ENCODE data around the gene TNFRSF25. TPM values are rescaled to one million over a fixed set of nuclear protein-coding genes. Genes with fewer than 3 reads are reported as not detected.

TNFRSF25 gene
- total and polyA plus RNA-seq, 2 experiments from 2014 or later, result 13.6 to 25.3 TPM

GRCh38 chr1:6491480-6491962 is 25.5 kb upstream of the TNFRSF25 start, which contains the start of gene PLEKHG5:
Gene PLEKHG5, minus strand, starts transcription at chr1:6491667. Its CDS starts 14,096 bp downstream, at chr1:6477571.
- H3K27ac Mint-ChIP-seq, result peak within 1 kb of the TSS; percentile 80

GRCh38 chr1:6491081-6491449 is 25.1 kb upstream of the TNFRSF25 start:
- Mint-ChIP-seq H3K4me1 (peaks cover 36% of the 10 kb centered on the region), H3K9me3 (no peaks in the 10 kb centered on the region), H3K36me3 (ENCODE audit: low read depth) (no peaks in the 10 kb centered on the region), H3K27me3 (ENCODE audit: insufficient read depth, low read depth, poor library complexity) (peaks cover 25% of the 10 kb centered on the region), H3K27ac (peak overlapping the region; percentile 80), H3K4me3 (peak overlapping the region; percentile 74)
- H3K27me3 ChIP-seq (ENCODE audit: insufficient read depth), result peaks cover 5% of the 10 kb centered on the region
- no peak for ATAC-seq
- no peak for DNase-seq (ENCODE audit: low spot score)
- H3K27ac ChIP-seq (ENCODE audit: low read depth), result peak overlapping the region; percentile 79
- no peaks in the 10 kb centered on the region for H3K79me2 ChIP-seq (replicated peaks; ENCODE audit: insufficient read depth)
- H3K4me1 ChIP-seq (ENCODE audit: insufficient read depth), result peaks cover 27% of the 10 kb centered on the region
- no peak for TF ChIP-seq JUNB (IDR thresholded peaks at IDR 0.05; ENCODE audit: unreplicated experiment)
- peak overlapping the region; percentile 97 for H3K4me2 ChIP-seq
- no peaks in the 10 kb centered on the region; the same call in 1 of the 2 replicates for H4K20me1 ChIP-seq (replicated peaks; ENCODE audit: insufficient read depth)
- peak overlapping the region; percentile 87 for H2AFZ ChIP-seq
- peaks cover 15% of the 10 kb centered on the region for H3F3A ChIP-seq (replicated peaks; ENCODE audit: low read depth)
- no peaks in the 10 kb centered on the region for H3K36me3 ChIP-seq (ENCODE audit: insufficient read depth)
- H3K9me2 ChIP-seq (ENCODE audit: insufficient read depth), result no peaks in the 10 kb centered on the region
- H3K4me3 ChIP-seq, result peak overlapping the region; percentile 94

More at GRCh38 chr1:6491480-6491962, 25.5 kb upstream of the TNFRSF25 start, which contains the start of gene PLEKHG5:
- H3K27me3 Mint-ChIP-seq (ENCODE audit: insufficient read depth, low read depth, poor library complexity), result peaks cover 29% of the 10 kb centered on the region
- TF ChIP-seq EZH2 (IDR thresholded peaks at IDR 0.05; ENCODE audit: low read depth, unreplicated experiment), result no peak
- no peak for TF ChIP-seq JUNB (IDR thresholded peaks at IDR 0.05; ENCODE audit: unreplicated experiment)
- TF ChIP-seq EZH2phosphoT487 (IDR thresholded peaks at IDR 0.05; ENCODE audit: unreplicated experiment), result no peak
- Histone ChIP-seq H4K20me1 (replicated peaks; ENCODE audit: insufficient read depth) (no peaks in the 10 kb centered on the region; the same call in 1 of the 2 replicates), H3K4me1 (ENCODE audit: insufficient read depth) (peaks cover 31% of the 10 kb centered on the region), H3K27me3 (ENCODE audit: insufficient read depth) (peaks cover 10% of the 10 kb centered on the region), H3K79me2 (replicated peaks; ENCODE audit: insufficient read depth) (no peaks in the 10 kb centered on the region), H2AFZ (peak within 1 kb of the TSS; percentile 87), H3K4me3 (peak within 1 kb of the TSS; percentile 94), H3K4me2 (peak within 1 kb of the TSS; percentile 97), H3K27ac (ENCODE audit: low read depth) (peak within 1 kb of the TSS; percentile 79), H3K9me2 (ENCODE audit: insufficient read depth) (no peaks in the 10 kb centered on the region), H3F3A (replicated peaks; ENCODE audit: low read depth) (peaks cover 17% of the 10 kb centered on the region), H3K36me3 (ENCODE audit: insufficient read depth) (no peaks in the 10 kb centered on the region)
- no peak for ATAC-seq
- no peak for DNase-seq (ENCODE audit: low spot score)
- H3K36me3 Mint-ChIP-seq (ENCODE audit: low read depth), result no peaks in the 10 kb centered on the region
- peak within 1 kb of the TSS; percentile 74 for H3K4me3 Mint-ChIP-seq
- H3K9me3 Mint-ChIP-seq, result no peaks in the 10 kb centered on the region
- H3K4me1 Mint-ChIP-seq, result peaks cover 36% of the 10 kb centered on the region

GRCh38 chr1:6490181-6491080 is 24.5 kb upstream of the TNFRSF25 start:
- peak overlapping the region; percentile 96 for H2AFZ ChIP-seq
- peak; percentile 69 for ATAC-seq
- H3K79me2 ChIP-seq (replicated peaks; ENCODE audit: insufficient read depth), result no peaks in the 10 kb centered on the region
- Mint-ChIP-seq H3K27me3 (ENCODE audit: insufficient read depth, low read depth, poor library complexity) (peaks cover 19% of the 10 kb centered on the region), H3K9me3 (no peaks in the 10 kb centered on the region), H3K36me3 (ENCODE audit: low read depth) (no peaks in the 10 kb centered on the region), H3K4me3 (peak overlapping the region; percentile 74), H3K27ac (no peak overlapping the region), H3K4me1 (peaks cover 30% of the 10 kb centered on the region)
- H3K4me2 ChIP-seq, result peak overlapping the region; percentile 97
- TF ChIP-seq ETS1 (IDR thresholded peaks at IDR 0.05) (no peak), CTCF (conservative IDR thresholded peaks at IDR 0.05; ENCODE audit: low read depth in 2 of 2) (peak in 1 of 2 experiments; percentile 30; a peak in 2 of 4 replicates), JUNB (IDR thresholded peaks at IDR 0.05; ENCODE audit: unreplicated experiment) (no peak), REST (IDR thresholded peaks at IDR 0.05; ENCODE audit: unreplicated experiment) (no peak), ZNF331 (CRISPR knock-in tag; IDR thresholded peaks at IDR 0.05; ENCODE audit: low read depth) (no peak), STAT1 (IDR thresholded peaks at IDR 0.05; ENCODE audit: unreplicated experiment) (no peak), ZNF114 (CRISPR knock-in tag; IDR thresholded peaks at IDR 0.05) (no peak), POLR2AphosphoS5 (IDR thresholded peaks at IDR 0.05; ENCODE audit: low read depth) (peak; percentile 64; the same call in 1 of the 2 replicates), CREB1 (CRISPR knock-in tag; IDR thresholded peaks at IDR 0.05; ENCODE audit: low read depth) (peak; percentile 32; the same call in 1 of the 2 replicates)
- peak overlapping the region; percentile 94 for H3K4me3 ChIP-seq
- peaks cover 20% of the 10 kb centered on the region for H3K4me1 ChIP-seq (ENCODE audit: insufficient read depth)
- no peaks in the 10 kb centered on the region for H3K36me3 ChIP-seq (ENCODE audit: insufficient read depth)
- peaks cover 15% of the 10 kb centered on the region for H3F3A ChIP-seq (replicated peaks; ENCODE audit: low read depth)
- peak overlapping the region; percentile 79 for H3K27ac ChIP-seq (ENCODE audit: low read depth)
- DNase-seq (ENCODE audit: low spot score), result peak; percentile 95
- H3K9me2 ChIP-seq (ENCODE audit: insufficient read depth), result no peaks in the 10 kb centered on the region
- no peaks in the 10 kb centered on the region for H3K27me3 ChIP-seq (ENCODE audit: insufficient read depth)
- no peaks in the 10 kb centered on the region; the same call in 1 of the 2 replicates for H4K20me1 ChIP-seq (replicated peaks; ENCODE audit: insufficient read depth)

Data from GM23338 (cell line).